IMR-90 (cell line): ENCODE measurements around the gene DNAH9. TPM values are rescaled to one million over a fixed set of nuclear protein-coding genes. Genes with fewer than 3 reads are reported as not detected.

ENCODE experiments used
- ATAC-seq: fragments of 200-7000 bp; cut with Tn5 transposase; 2 replicates; pipeline ENCODE4 v1.9.1; 2020; ENCODE audit warnings: low read depth, mild to moderate bottlenecking, moderate library complexity
- BruUV-seq: library from RNA; stranded (reverse); fragments of 400-500 nt; replicated peaks from 2 replicates; lab custom pipeline; 2021; lab: Mats Ljungman, UMichigan
- CTCF ChIA-PET: fragments of 300-600 bp; formaldehyde crosslinking; extraction: SDS; loops from one replicate; lab custom pipeline; 2021; ENCODE audit warnings: antibody characterized with exemption; lab: Yijun Ruan, JAX
- POLR2A ChIA-PET: fragments of 300-600 bp; sonication (Branson Sonifier 250); formaldehyde crosslinking; loops from one replicate; lab custom pipeline; 2022; ENCODE audit warnings: antibody characterized with exemption; ENCODE audit not compliant: unreplicated experiment; lab: Charles Lee
- DNase-seq: peaks from one replicate; pipeline ENCODE4 v3.0.0; 2013
- H2AFZ ChIP-seq: replicated peaks from 2 replicates; pipeline ENCODE3; 2013; ENCODE audit warnings: low read length, mild to moderate bottlenecking; ENCODE audit not compliant: poor library complexity
- H2AK5ac ChIP-seq: 2 replicates; pipeline ENCODE4 v1.6.1; 2013; ENCODE audit warnings: low read depth, low read length, inconsistent platforms
- H2AK9ac ChIP-seq: replicated peaks from 2 replicates; pipeline ENCODE3; 2013; ENCODE audit warnings: mild to moderate bottlenecking, low read depth, low read length, moderate library complexity; ENCODE audit not compliant: poor library complexity
- H2BK120ac ChIP-seq: 2 replicates; pipeline ENCODE4 v1.6.1; 2013; ENCODE audit warnings: low read depth, low read length, inconsistent platforms
- H2BK15ac ChIP-seq: 3 replicates; pipeline ENCODE4 v1.6.1; 2013; ENCODE audit warnings: low read depth, low read length, inconsistent platforms
- H2BK20ac ChIP-seq: 2 replicates; pipeline ENCODE4 v1.6.1; 2013; ENCODE audit warnings: low read depth, mild to moderate bottlenecking, inconsistent platforms, low read length, moderate library complexity
- H2BK5ac ChIP-seq: 2 replicates; pipeline ENCODE4 v1.6.1; 2013; ENCODE audit warnings: mild to moderate bottlenecking, low read depth, low read length, inconsistent platforms; ENCODE audit not compliant: poor library complexity, severe bottlenecking
- H3K14ac ChIP-seq: replicated peaks from 2 replicates; pipeline ENCODE4 v1.6.1; 2013; ENCODE audit warnings: low read depth, low read length, inconsistent platforms
- H3K18ac ChIP-seq: 2 replicates; pipeline ENCODE4 v1.6.1; 2013; ENCODE audit warnings: low read depth, low read length, control low read depth
- H3K23ac ChIP-seq: 2 replicates; pipeline ENCODE4 v1.6.1; 2013; ENCODE audit warnings: low read depth, low read length, inconsistent platforms
- H3K27ac ChIP-seq: 2 replicates; pipeline ENCODE4 v1.5.1; 2013; ENCODE audit warnings: mild to moderate bottlenecking, control low read depth, low read length; ENCODE audit not compliant: insufficient read depth
- H3K27me3 ChIP-seq: 2 replicates; pipeline ENCODE4 v1.6.1; 2013; ENCODE audit warnings: low read length; ENCODE audit not compliant: control insufficient read depth, insufficient read depth
- H3K36me3 ChIP-seq: 2 replicates; pipeline ENCODE4 v1.6.1; 2013; ENCODE audit warnings: low read length, mixed read lengths; ENCODE audit not compliant: control insufficient read depth, insufficient read depth
- H3K4ac ChIP-seq: 2 replicates; pipeline ENCODE4 v1.6.1; 2013; ENCODE audit warnings: low read depth, low read length, inconsistent platforms
- H3K4me1 ChIP-seq: 2 replicates; pipeline ENCODE4 v1.6.1; 2013; ENCODE audit warnings: low read length, mixed read lengths; ENCODE audit not compliant: control insufficient read depth, insufficient read depth
- H3K4me2 ChIP-seq: 2 replicates; pipeline ENCODE4 v1.6.1; 2013; ENCODE audit warnings: low read depth, mild to moderate bottlenecking, control low read depth, low read length, moderate library complexity
- H3K4me3 ChIP-seq: 2 replicates; pipeline ENCODE4 v1.5.1; 2013; ENCODE audit warnings: low read depth, mild to moderate bottlenecking, control low read depth, low read length, moderate library complexity; ENCODE audit not compliant: insufficient read depth
- H3K56ac ChIP-seq: 2 replicates; pipeline ENCODE4 v1.6.1; 2013; ENCODE audit warnings: low read length, inconsistent platforms; ENCODE audit not compliant: insufficient read depth; ENCODE audit errors: extremely low read depth
- H3K79me1 ChIP-seq, 2 experiments: 2 replicates each; pipeline ENCODE4 v1.6.1; 2013; ENCODE audit warnings: low read length in 2 of 2, inconsistent platforms in 1 of 2, low read depth in 1 of 2
- H3K9ac ChIP-seq: 2 replicates; pipeline ENCODE4 v1.6.1; 2013; ENCODE audit warnings: low read depth, low read length, control low read depth
- H3K9me1 ChIP-seq: 2 replicates; pipeline ENCODE4 v1.6.1; 2013; ENCODE audit warnings: low read length, inconsistent platforms; ENCODE audit not compliant: insufficient read depth
- H3K9me3 ChIP-seq: 2 replicates; pipeline ENCODE4 v1.6.1; 2013; ENCODE audit warnings: low read length; ENCODE audit not compliant: control insufficient read depth, insufficient read depth
- H4K20me1 ChIP-seq: 2 replicates; pipeline ENCODE4 v1.6.1; 2013; ENCODE audit warnings: low read length, inconsistent platforms; ENCODE audit not compliant: insufficient read depth
- H4K5ac ChIP-seq: 2 replicates; pipeline ENCODE4 v1.6.1; 2013; ENCODE audit warnings: mild to moderate bottlenecking, low read depth, low read length, control low read depth
- H4K8ac ChIP-seq, 2 experiments: 2 replicates each; pipeline ENCODE4 v1.6.1; 2013; ENCODE audit warnings: low read depth in 2 of 2, low read length in 2 of 2, control low read depth in 1 of 2, inconsistent platforms in 1 of 2
- H4K91ac ChIP-seq: 2 replicates; pipeline ENCODE4 v1.6.1; 2013; ENCODE audit warnings: low read depth, low read length, inconsistent platforms; ENCODE audit not compliant: insufficient read depth
- MAFK ChIP-seq: IDR thresholded peaks from 2 replicates; pipeline ENCODE4 v1.6.1; 2012; ENCODE audit warnings: low read depth, low read length, improper control_type of control experiment
- RFX5 ChIP-seq: IDR thresholded peaks from 2 replicates; pipeline ENCODE4 v1.8.0; 2012; ENCODE audit warnings: low read depth, mild to moderate bottlenecking, low read length, moderate library complexity
- whole genome bisulfite sequencing, 2 experiments: methylation state at CpG; one replicate each; pipeline versions ENCODE4 v1.1.5 to v1.1.7; 2013; ENCODE audit warnings: missing lambda C conversion rate in 2 of 2; ENCODE audit not compliant: insufficient read length in 1 of 2; ENCODE audit errors: extremely low coverage in 2 of 2; 5-methylcytosine and 5-hydroxymethylcytosine counted together
- dilution Hi-C: fragments of 300-500 bp; cut with HindIII; formaldehyde crosslinking; loops from one replicate; pipeline ENCODE4 v1.14.3; 2018; ENCODE audit warnings: low sequenced_read_pairs; ENCODE audit not compliant: unreplicated experiment
- in situ Hi-C: fragments of 300-500 bp; cut with MboI; formaldehyde crosslinking; loops from 3 replicates; pipeline ENCODE4 v1.14.3; 2019; ENCODE audit warnings: low sequenced_read_pairs, inconsistent platforms, mixed read lengths
- intact Hi-C: fragments of 100-400 bp; cut with micrococcal nuclease; formaldehyde crosslinking; loops from 2 replicates; pipeline ENCODE4 v1.10.0; 2022
- polyA plus RNA-seq, 3 experiments: library from polyadenylated mRNA; depleted of rRNA; stranded (reverse); fragments of >200 nt; gene quantifications; 2 replicates each; pipeline ENCODE4 v1.2.3, GENCODE V29; 2012; ENCODE audit warnings: low replicate concordance in 1 of 3
- total RNA-seq: library from RNA; depleted of rRNA; stranded (reverse); fragments of >200 nt; gene quantifications from 2 replicates; pipeline ENCODE4 v1.2.3, GENCODE V29; 2012
- TF ChIP-seq, protein P1 (sequence below): fragments of 150-350 bp; IDR thresholded peaks from 2 replicates; pipeline ENCODE4 v1.6.1; 2017; ENCODE audit warnings: mild to moderate bottlenecking, antibody characterized with exemption, low read length, low read depth

The DNAH9 gene
- total and polyA plus RNA-seq, 2 of the 4 experiments (the other 2 are of a cell fraction): not detected

- Histone ChIP-seq H4K8ac (no peak overlapping the region), H3K27ac (no peak overlapping the region), H3K14ac (no peak overlapping the region), H2AFZ (no peak overlapping the region), H3K27me3 (no peaks in the 10 kb centered on the region), H3K4ac (no peak overlapping the region), H3K4me2 (no peak overlapping the region), H4K5ac (no peak overlapping the region), H2BK120ac (no peak overlapping the region), H3K4me1 (no peaks in the 10 kb centered on the region), H2AK9ac (no peak overlapping the region), H2BK15ac (no peak overlapping the region), H3K4me3 (no peak overlapping the region), H3K79me1 (no peaks in the 10 kb centered on the region), H2AK5ac (no peak overlapping the region), H3K9me3 (peaks cover 6% of the 10 kb centered on the region; the same call in 1 of the 2 replicates), H3K9me1 (no peaks in the 10 kb centered on the region), H2BK20ac (no peak overlapping the region), H2BK5ac (no peak overlapping the region), H3K23ac (no peak overlapping the region), H3K36me3 (no peaks in the 10 kb centered on the region), H4K91ac (no peak overlapping the region), H4K20me1 (no peaks in the 10 kb centered on the region), H3K9ac (no peak overlapping the region), H3K18ac (no peak overlapping the region), H3K56ac (no peak overlapping the region)
- ChIA-PET CTCF (no interaction called here), POLR2A (no interaction called here)
- ATAC-seq (no peak), DNase-seq (no peak)
- intact Hi-C loops (no loop called here), dilution Hi-C loops (no loop called here), in situ Hi-C loops (no loop called here)
- no CpG with 5 or more reads among the region's 6 CpGs for WGBS, 2 experiments
- BruUV-seq: no TSS peak
- TF ChIP-seq RFX5 (no peak), MAFK (no peak)
- TF ChIP-seq, protein P1, sequence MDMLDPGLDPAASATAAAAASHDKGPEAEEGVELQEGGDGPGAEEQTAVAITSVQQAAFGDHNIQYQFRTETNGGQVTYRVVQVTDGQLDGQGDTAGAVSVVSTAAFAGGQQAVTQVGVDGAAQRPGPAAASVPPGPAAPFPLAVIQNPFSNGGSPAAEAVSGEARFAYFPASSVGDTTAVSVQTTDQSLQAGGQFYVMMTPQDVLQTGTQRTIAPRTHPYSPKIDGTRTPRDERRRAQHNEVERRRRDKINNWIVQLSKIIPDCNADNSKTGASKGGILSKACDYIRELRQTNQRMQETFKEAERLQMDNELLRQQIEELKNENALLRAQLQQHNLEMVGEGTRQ: no peak
Observed at GRCh38 chr17:11925262-11926021, 327.2 kb downstream of the DNAH9 start.
